ENCODE data around the gene CPED1. TPM values are rescaled to one million over a fixed set of nuclear protein-coding genes. Genes with fewer than 3 reads are reported as not detected.
"Not testable (repeated sequence)": the region's sequence is repeated elsewhere in the genome, so short reads cannot be mapped to it uniquely, and the experiment has no call there.

The CPED1 gene
- total and polyA plus RNA-seq, 10 of the 15 experiments (the other 5 are each of a cell fraction or from before 2014, with no cell fraction given) = 0.01 to 0.77 (median 0.10) TPM; not detected in 1

DNA sequence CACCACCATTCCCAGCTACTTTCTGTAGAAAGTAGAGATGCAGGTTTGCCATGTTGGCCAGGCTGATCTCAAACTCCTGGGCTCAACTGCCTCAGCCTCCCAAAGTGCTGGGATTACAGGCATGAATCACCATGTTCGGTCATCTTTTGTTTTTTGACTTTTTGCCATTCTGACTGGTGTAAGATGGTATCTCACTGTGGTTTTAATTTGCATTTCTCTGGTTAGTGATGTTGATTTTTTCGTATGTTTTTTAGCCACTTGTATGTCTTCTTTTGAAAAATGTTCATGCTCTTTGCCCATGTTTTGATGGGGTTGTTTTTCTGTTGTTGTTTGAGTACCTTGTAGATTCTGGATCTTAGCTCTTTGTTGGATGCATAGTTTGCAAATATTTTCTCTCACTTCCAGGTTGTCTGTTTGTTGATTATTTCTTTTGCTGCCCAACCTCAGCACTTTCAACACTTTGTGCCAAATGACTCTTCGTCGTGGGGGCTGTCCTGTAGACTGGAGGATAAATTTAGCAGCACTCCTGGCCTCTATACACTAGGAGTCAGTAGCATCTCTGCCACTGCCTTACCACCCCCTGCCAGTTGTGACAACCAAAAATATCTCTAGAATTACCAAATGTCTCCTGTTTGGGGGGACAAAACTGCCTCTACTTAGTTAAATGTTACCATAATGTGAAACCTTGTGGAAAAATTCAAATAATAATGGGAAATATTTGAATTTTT lies 6.5 kb upstream of the CPED1 start:
- Histone ChIP-seq H3K4me3 (no peak overlapping the region), H3K9ac (ENCODE audit: control insufficient read depth, insufficient read depth, low read length) (no peak overlapping the region), H4K20me1 (ENCODE audit: control insufficient read depth, insufficient read depth) (no peaks in the 10 kb centered on the region), H2AFZ (ENCODE audit: control insufficient read depth, low read depth, low read length) (no peak overlapping the region), H3K27me3 (replicated peaks in 1 of 2; ENCODE audit: control insufficient read depth in 2 of 2, insufficient read depth in 2 of 2, low read length in 1 of 2) (no peaks in the 10 kb centered on the region), H3K9me3 (replicated peaks; ENCODE audit: control insufficient read depth, insufficient read depth, low read length) (no peaks in the 10 kb centered on the region), H3K27ac (ENCODE audit: control insufficient read depth, insufficient read depth) (no peak overlapping the region), H3K4me2 (ENCODE audit: control insufficient read depth, insufficient read depth) (no peak overlapping the region), H3K36me3 (ENCODE audit: control insufficient read depth in 2 of 2, insufficient read depth in 2 of 2, low read length in 1 of 2) (no peaks in the 10 kb centered on the region), H3K4me1 (ENCODE audit: control insufficient read depth, insufficient read depth, low read length) (no peaks in the 10 kb centered on the region), H3K79me2 (ENCODE audit: control insufficient read depth, insufficient read depth, low read length) (no peaks in the 10 kb centered on the region)
- ATAC-seq (peak; percentile 75), FAIRE-seq (no peak), DNase-seq (ENCODE audit: low read depth, low spot score) (no peak)
- TF ChIP-seq, protein P1, sequence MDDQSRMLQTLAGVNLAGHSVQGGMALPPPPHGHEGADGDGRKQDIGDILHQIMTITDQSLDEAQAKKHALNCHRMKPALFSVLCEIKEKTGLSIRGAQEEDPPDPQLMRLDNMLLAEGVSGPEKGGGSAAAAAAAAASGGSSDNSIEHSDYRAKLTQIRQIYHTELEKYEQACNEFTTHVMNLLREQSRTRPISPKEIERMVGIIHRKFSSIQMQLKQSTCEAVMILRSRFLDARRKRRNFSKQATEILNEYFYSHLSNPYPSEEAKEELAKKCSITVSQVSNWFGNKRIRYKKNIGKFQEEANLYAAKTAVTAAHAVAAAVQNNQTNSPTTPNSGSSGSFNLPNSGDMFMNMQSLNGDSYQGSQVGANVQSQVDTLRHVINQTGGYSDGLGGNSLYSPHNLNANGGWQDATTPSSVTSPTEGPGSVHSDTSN (IDR thresholded peaks at IDR 0.05; ENCODE audit: insufficient replicate concordance, low read depth, low read length) = no peak
- TF ChIP-seq CTCF (IDR thresholded peaks at IDR 0.05 in 2 of 3, conservative IDR thresholded peaks at IDR 0.05 in 1 of 3; ENCODE audit: control insufficient read depth in 2 of 3, extremely low read depth in 1 of 3, insufficient read depth in 1 of 3, low read depth in 3 of 3, low read length in 3 of 3) = no peak
- ChIA-PET POLR2A (no interaction called here), RAD21 (ENCODE audit: unreplicated experiment) (interaction anchor here (0.9 kb wide), 1 partner anchor 100 kb away, joined by 3 read pairs; no protein-coding TSS in a partner anchor), CTCF (interaction anchor here (0.9 to 3.1 kb wide), 3 partner anchors 8 to 190 kb away, joined by 3 to 10 read pairs (median 4); no protein-coding TSS in a partner anchor), SMC1A (ENCODE audit: uncharacterized antibody, unreplicated experiment) (no interaction called here)
- no TSS peak for BruUV-seq (replicated peaks)
- in situ Hi-C loops (cut with MboI) (no loop called here), intact Hi-C loops (cut with micrococcal nuclease; ENCODE audit: unreplicated experiment) (loop anchor here (10.0 kb wide), 1 partner anchor 1013 kb away; no protein-coding TSS in a partner anchor)
- 16% methylated on average over 4 of the region's 4 CpGs for WGBS (ENCODE audit: insufficient coverage, insufficient replicate concordance, low lambda C conversion rate, missing lambda C conversion rate)

GRCh38 chr7:120983592-120983991 lies 4.9 kb upstream of the CPED1 start:
- H3K4me3 ChIP-seq; in situ Hi-C loops (cut with MboI); BruUV-seq (replicated peaks); RAD21 ChIA-PET (ENCODE audit: unreplicated experiment); H3K36me3 ChIP-seq (ENCODE audit: control insufficient read depth in 2 of 2, insufficient read depth in 2 of 2, low read length in 1 of 2); FAIRE-seq; ATAC-seq; H3K27me3 ChIP-seq (replicated peaks in 1 of 2; ENCODE audit: control insufficient read depth in 2 of 2, insufficient read depth in 2 of 2, low read length in 1 of 2); H3K9ac ChIP-seq (ENCODE audit: control insufficient read depth, insufficient read depth, low read length); SMC1A ChIA-PET (ENCODE audit: uncharacterized antibody, unreplicated experiment); POLR2A ChIA-PET; H3K9me3 ChIP-seq (replicated peaks; ENCODE audit: control insufficient read depth, insufficient read depth, low read length); H3K4me2 ChIP-seq (ENCODE audit: control insufficient read depth, insufficient read depth); H3K4me1 ChIP-seq (ENCODE audit: control insufficient read depth, insufficient read depth, low read length); H3K79me2 ChIP-seq (ENCODE audit: control insufficient read depth, insufficient read depth, low read length); H3K27ac ChIP-seq (ENCODE audit: control insufficient read depth, insufficient read depth); DNase-seq (ENCODE audit: low read depth, low spot score); H2AFZ ChIP-seq (ENCODE audit: control insufficient read depth, low read depth, low read length); H4K20me1 ChIP-seq (ENCODE audit: control insufficient read depth, insufficient read depth); CTCF ChIA-PET: not testable (repeated sequence)
- intact Hi-C loops (cut with micrococcal nuclease; ENCODE audit: unreplicated experiment) = loop anchor here (10.0 kb wide), 1 partner anchor 1011 kb away; no protein-coding TSS in a partner anchor
- 83% methylated on average over 5 of the region's 8 CpGs for WGBS (ENCODE audit: insufficient coverage, insufficient replicate concordance, low lambda C conversion rate, missing lambda C conversion rate)
